PFSK-1 (cell line): ENCODE data around the gene RUNX2.

Source experiments
- POLR2AphosphoS5 ChIP-seq: IDR thresholded peaks from 2 replicates; pipeline ENCODE4 v1.6.1; 2012; ENCODE audit warnings: low read depth, mild to moderate bottlenecking, control low read depth, low read length, moderate library complexity
- TAF1 ChIP-seq: IDR thresholded peaks from 2 replicates; pipeline ENCODE4 v1.6.1; 2012; ENCODE audit warnings: low read length, control low read depth, borderline replicate concordance; ENCODE audit not compliant: insufficient read depth
- TF ChIP-seq, protein P1 (sequence below), 2 experiments: IDR thresholded peaks; 2 replicates each; pipeline versions ENCODE4 v1.6.1 to v1.8.0; 2011 to 2012; ENCODE audit warnings: low read depth in 2 of 2, low read length in 2 of 2, control low read depth in 1 of 2, inconsistent platforms in 1 of 2, mild to moderate bottlenecking in 1 of 2, moderate library complexity in 1 of 2; ENCODE audit not compliant: insufficient read depth in 1 of 2

DNA sequence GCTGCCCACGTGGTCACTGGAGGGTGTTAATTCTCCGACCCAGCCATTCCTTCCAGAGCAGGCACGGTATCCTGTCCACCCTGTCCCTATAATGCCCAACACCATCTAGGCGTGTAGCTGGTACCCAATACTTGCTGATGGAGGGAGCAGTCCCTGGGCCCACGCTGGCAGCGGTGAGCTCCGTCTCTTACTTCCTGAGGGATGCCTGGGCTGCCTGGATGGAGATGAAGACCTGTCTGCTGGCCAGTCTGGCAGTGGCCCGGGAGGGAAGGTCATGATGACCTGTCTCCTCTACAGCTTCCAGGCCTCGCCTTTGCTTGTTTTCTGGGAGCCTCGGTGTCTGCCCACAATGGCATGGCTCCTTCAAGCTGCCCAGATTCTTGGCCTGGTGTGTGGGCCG lies 347.5 kb downstream of the RUNX2 start:
- no peak for TF ChIP-seq POLR2AphosphoS5
- TF ChIP-seq, protein P1, sequence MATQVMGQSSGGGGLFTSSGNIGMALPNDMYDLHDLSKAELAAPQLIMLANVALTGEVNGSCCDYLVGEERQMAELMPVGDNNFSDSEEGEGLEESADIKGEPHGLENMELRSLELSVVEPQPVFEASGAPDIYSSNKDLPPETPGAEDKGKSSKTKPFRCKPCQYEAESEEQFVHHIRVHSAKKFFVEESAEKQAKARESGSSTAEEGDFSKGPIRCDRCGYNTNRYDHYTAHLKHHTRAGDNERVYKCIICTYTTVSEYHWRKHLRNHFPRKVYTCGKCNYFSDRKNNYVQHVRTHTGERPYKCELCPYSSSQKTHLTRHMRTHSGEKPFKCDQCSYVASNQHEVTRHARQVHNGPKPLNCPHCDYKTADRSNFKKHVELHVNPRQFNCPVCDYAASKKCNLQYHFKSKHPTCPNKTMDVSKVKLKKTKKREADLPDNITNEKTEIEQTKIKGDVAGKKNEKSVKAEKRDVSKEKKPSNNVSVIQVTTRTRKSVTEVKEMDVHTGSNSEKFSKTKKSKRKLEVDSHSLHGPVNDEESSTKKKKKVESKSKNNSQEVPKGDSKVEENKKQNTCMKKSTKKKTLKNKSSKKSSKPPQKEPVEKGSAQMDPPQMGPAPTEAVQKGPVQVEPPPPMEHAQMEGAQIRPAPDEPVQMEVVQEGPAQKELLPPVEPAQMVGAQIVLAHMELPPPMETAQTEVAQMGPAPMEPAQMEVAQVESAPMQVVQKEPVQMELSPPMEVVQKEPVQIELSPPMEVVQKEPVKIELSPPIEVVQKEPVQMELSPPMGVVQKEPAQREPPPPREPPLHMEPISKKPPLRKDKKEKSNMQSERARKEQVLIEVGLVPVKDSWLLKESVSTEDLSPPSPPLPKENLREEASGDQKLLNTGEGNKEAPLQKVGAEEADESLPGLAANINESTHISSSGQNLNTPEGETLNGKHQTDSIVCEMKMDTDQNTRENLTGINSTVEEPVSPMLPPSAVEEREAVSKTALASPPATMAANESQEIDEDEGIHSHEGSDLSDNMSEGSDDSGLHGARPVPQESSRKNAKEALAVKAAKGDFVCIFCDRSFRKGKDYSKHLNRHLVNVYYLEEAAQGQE (IDR thresholded peaks at IDR 0.05; ENCODE audit: insufficient read depth in 1 of 2, low read depth in 2 of 2, low read length in 2 of 2), result no peak
- no peak for TF ChIP-seq TAF1
